GM20000 (cell line): ENCODE measurements around the gene ANKRD11.
"Not testable (repeated sequence)": the region's sequence is repeated elsewhere in the genome, so short reads cannot be mapped to it uniquely, and the experiment has no call there.

ENCODE experiments used
- DNase-seq: peaks from one replicate; pipeline ENCODE4 v3.0.0; 2012; ENCODE audit warnings: low spot score
- TF ChIP-seq, protein P1 (sequence below): IDR thresholded peaks from 2 replicates; pipeline ENCODE4 v1.5.1; 2012; ENCODE audit warnings: mild to moderate bottlenecking, control low read depth; ENCODE audit errors: extremely low read depth, missing control alignments

Gene ANKRD11

DNA sequence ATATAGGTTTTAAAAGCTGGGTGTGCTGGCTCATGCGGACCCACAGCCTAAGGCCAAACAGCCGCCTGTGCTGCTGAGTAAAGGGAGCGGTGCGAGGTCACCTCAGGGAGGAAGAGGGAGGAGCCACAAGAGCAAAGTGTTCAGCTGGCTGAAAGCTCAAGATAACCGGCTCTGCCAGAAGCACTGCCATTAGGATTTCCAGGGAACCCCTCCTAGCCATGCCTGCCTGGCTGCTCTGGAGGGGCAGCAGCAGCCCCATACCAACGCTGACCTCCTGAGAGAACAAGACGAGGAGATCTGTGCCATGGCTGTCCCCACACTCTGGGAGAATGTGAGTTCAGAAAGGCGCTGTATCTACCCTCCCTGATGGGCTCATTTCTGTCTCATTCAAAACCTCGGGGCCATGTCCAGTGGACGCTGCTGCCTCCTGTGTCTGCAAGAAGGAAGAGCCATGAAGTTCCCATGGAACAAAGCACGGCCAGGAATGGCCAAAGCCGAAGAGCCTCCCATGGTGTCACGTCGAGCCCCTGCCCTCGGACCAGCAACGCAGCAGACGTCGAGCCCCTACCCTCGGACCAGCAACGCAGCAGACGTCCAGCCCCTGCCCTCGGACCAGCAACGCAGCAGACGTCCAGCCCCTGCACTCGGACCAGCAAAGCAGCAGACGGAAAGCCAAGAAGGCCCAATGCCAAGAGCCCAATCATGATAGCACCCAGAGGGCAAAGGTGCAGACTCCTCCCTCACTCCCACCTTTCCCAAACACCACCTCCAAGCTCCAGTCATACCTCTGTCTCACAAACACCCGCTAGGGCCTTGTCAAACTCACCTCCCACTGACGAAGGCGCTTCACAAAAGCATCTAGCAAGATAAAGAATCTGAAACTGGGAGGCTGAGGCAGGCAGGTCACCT lies 107.0 kb downstream of the ANKRD11 start:
- TF ChIP-seq, protein P1, sequence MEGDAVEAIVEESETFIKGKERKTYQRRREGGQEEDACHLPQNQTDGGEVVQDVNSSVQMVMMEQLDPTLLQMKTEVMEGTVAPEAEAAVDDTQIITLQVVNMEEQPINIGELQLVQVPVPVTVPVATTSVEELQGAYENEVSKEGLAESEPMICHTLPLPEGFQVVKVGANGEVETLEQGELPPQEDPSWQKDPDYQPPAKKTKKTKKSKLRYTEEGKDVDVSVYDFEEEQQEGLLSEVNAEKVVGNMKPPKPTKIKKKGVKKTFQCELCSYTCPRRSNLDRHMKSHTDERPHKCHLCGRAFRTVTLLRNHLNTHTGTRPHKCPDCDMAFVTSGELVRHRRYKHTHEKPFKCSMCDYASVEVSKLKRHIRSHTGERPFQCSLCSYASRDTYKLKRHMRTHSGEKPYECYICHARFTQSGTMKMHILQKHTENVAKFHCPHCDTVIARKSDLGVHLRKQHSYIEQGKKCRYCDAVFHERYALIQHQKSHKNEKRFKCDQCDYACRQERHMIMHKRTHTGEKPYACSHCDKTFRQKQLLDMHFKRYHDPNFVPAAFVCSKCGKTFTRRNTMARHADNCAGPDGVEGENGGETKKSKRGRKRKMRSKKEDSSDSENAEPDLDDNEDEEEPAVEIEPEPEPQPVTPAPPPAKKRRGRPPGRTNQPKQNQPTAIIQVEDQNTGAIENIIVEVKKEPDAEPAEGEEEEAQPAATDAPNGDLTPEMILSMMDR, result no peak

DNA sequence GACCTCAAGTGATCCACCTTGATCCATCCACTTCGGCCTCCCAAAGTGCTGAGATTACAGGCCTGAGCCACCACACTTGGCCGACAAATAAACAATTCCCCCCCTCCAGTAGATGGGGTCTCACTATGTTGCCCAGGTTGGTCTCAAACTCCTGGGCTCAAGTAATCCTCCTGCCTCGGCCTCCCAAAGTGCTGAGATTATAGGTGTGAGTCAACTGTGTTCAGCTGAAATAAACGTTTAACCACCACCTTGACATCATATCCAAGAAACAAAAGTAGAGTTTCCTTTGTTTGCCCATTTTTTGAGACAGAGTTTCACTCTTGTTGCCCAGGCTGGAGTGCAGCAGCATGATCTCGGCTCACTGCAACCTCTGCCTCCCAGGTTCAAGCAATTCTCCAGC lies 107.8 kb downstream of the ANKRD11 start:
- DNase-seq, result not testable (repeated sequence)

More for the DNA sequence above, 107.0 kb downstream of the ANKRD11 start:
- DNase-seq, result no peak

DNA sequence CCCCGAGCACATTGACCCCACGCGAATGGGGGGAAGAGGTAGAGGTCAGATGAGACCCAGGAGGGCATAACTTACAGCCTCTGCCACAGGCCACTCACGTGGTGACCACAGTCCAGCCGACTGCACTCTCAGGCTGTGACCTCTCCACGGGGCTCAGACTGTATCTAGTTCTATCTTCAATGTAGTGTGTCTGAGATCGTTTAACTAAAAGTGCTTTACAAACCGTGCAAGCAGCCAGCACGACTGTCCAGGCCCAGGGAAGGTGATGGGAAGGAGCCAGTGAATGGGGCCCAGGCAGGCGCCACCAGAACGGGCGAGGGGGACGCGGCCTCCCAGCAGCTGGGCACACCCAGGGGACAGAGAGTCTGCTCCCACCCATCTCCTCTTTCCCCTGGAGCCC lies 108.6 kb downstream of the ANKRD11 start:
- TF ChIP-seq, protein P1, result no peak
- DNase-seq, result no peak

DNA sequence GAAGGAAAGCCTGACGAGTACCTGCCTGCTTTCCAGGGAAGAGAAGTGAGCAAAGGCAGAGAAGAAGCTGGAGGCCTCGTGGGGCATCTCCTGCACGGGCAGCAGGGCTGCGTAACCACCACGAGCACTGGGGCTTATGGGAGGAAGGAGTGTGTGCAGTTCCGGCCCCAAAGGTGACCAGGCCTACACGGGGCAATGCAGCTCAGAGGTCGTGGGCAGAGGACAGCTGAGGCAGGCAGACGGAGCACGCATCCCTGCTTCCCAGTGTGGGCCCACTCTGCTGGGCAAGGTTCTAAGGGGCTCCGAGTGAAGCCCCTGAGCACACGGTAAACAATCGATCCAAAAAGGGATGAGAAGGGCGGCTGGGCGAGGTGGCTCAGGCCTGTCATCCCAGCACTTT lies 109.7 kb downstream of the ANKRD11 start:
- DNase-seq, result no peak
- TF ChIP-seq, protein P1, result no peak

DNA sequence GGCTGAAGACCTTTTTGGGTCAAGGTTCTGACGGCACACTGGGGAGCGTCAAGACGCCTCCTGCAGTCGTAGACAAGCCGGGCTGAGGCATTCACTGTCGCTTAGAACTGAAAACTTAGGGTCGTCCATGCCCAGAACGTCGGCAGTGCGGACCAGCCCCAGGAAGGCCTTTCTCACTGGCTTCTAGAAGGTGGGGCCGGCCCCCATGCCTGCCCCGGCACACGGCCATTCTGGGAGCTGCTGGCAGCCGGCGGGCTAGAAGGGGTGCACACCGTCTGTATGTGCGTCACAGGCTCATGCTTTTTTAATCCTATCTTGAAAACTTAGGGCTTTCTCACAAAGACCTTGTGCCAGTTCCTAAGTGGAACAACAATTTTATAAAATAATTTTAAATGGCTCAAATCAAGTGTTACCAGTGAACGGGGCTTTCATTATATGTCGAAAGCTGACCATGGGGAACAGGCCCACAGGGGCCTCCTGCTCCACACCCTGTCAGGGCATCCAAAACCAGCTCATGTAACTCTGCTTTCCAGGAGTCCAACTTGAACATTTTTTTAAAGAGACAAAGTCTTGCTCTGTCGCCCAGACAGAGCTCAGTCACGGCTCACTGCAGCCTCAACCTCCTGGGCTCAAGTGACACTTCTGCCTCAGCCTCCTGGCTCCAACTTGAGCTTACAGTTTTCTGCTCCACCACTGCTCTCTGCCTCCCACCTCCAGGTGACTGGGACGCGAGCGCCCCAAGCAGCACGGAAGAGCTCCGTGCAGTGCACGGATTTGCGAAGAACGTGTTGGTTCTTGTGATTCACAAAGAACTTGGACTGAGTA lies 111.2 kb downstream of the ANKRD11 start:
- TF ChIP-seq, protein P1, result no peak
- DNase-seq, result no peak

DNA sequence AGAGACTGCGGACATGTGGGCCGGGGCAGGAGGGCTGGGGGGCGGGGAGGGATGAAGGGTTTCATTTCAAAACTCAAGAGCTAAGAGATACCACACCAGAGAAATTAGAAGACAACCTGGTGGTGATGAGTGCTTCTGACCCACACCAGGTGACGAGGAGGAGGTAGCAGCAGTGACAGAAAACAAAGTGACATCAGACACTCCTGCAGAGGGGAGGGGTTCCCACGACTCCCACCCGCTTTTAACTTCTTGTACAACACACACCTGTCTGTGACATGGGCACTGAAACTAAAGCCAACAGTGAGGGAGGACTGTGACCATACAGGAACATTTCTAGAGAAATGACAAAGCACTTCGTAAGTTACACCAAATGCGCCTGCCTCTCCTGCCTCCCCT lies 112.9 kb downstream of the ANKRD11 start:
- DNase-seq, result no peak
- TF ChIP-seq, protein P1, result no peak

DNA sequence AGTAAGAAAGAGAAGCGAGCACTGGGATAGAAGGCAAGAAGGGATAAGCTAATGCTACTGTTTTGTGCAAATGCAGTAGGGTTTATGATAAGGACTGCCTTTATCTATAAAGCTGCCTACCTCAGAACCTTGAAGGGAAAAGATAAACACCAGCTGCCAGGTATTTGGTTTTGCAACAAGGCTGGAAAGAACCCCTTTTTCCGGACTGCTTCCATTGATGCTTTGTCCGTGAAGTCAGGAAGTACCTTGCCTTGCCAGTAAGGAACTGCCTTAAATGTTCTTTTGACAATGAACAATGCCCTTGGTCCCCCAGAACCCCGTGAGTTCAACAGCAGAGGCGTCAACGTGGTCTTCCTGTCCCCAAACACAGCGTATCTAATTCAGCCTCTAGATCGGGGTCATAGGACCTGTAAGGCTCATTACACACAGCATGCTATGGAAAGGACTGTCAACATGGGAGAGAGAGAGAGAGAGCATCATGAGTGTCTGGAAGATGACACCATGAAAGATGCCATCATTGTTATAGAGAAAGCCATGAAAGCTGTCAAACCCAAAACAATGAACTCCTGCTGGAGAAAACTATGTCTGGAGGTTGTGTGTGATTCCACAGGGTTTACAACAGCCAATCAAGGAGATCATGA lies 113.4 kb downstream of the ANKRD11 start:
- no peak for DNase-seq
- TF ChIP-seq, protein P1, result no peak
